Hepatocyte (in vitro differentiated cells): ENCODE results near the gene HSD3B7. TPM values are rescaled to one million over a fixed set of nuclear protein-coding genes. Genes with fewer than 3 reads are reported as not detected.

ENCODE experiments used
- DNase-seq: peaks from one replicate; pipeline ENCODE4 v3.0.0-alpha.2; 2016; ENCODE audit warnings: low spot score
- H2AFZ ChIP-seq: fragments of 200-600 bp; sonication (generic); 2 replicates; pipeline ENCODE4 v1.6.0; 2016; ENCODE audit warnings: antibody characterized with exemption, mild to moderate bottlenecking
- H3K27ac ChIP-seq: fragments of 200-600 bp; sonication (generic); 2 replicates; pipeline ENCODE4 v1.5.1; 2016; ENCODE audit warnings: mild to moderate bottlenecking
- H3K27me3 ChIP-seq: fragments of 200-600 bp; sonication (generic); 2 replicates; pipeline ENCODE4 v1.6.1; 2016
- H3K36me3 ChIP-seq: fragments of 200-600 bp; sonication (generic); replicated peaks from 2 replicates; pipeline ENCODE4 v1.5.1; 2016; ENCODE audit warnings: low read depth; ENCODE audit not compliant: insufficient read depth
- H3K4me1 ChIP-seq: fragments of 200-600 bp; sonication (generic); 2 replicates; pipeline ENCODE4 v1.5.1; 2016; ENCODE audit warnings: mild to moderate bottlenecking, moderate library complexity; ENCODE audit not compliant: insufficient read depth
- H3K4me2 ChIP-seq: fragments of 200-600 bp; sonication (generic); 2 replicates; pipeline ENCODE4 v1.6.0; 2016
- H3K4me3 ChIP-seq: fragments of 200-600 bp; sonication (generic); 2 replicates; pipeline ENCODE4 v1.5.1; 2016; ENCODE audit warnings: mild to moderate bottlenecking
- H3K79me2 ChIP-seq: fragments of 200-600 bp; sonication (generic); 2 replicates; pipeline ENCODE4 v1.6.0; 2017; ENCODE audit warnings: mild to moderate bottlenecking
- H3K9me2 ChIP-seq: fragments of 200-600 bp; sonication (generic); replicated peaks from 2 replicates; pipeline ENCODE4 v1.6.0; 2017; ENCODE audit warnings: mild to moderate bottlenecking; ENCODE audit not compliant: insufficient read depth
- H3K9me3 ChIP-seq: fragments of 200-600 bp; sonication (generic); 2 replicates; pipeline ENCODE4 v1.5.1; 2016; ENCODE audit warnings: low read depth, mild to moderate bottlenecking
- H4K20me1 ChIP-seq: fragments of 200-600 bp; sonication (generic); 2 replicates; pipeline ENCODE4 v1.6.0; 2016; ENCODE audit warnings: mild to moderate bottlenecking; ENCODE audit not compliant: insufficient read depth, poor library complexity, severe bottlenecking
- CTCF ChIP-seq: fragments of 200-600 bp; sonication (generic); IDR thresholded peaks from 2 replicates; pipeline ENCODE4 v1.5.1; 2016; ENCODE audit warnings: antibody characterized with exemption, mild to moderate bottlenecking; ENCODE audit not compliant: poor library complexity
- EZH2 ChIP-seq: fragments of 200-600 bp; sonication (generic); IDR thresholded peaks from 2 replicates; pipeline ENCODE4 v1.6.1; 2016; ENCODE audit warnings: antibody characterized with exemption, mild to moderate bottlenecking, borderline replicate concordance
- EZH2phosphoT487 ChIP-seq: fragments of 200-600 bp; sonication (generic); IDR thresholded peaks from one replicate; pipeline ENCODE4 v1.6.1; 2018; ENCODE audit warnings: antibody characterized with exemption, mild to moderate bottlenecking, low read depth, moderate library complexity; ENCODE audit not compliant: unreplicated experiment, severe bottlenecking
- WGBS: methylation state at CpG from one replicate; pipeline ENCODE4 v1.1.6; 2016; ENCODE audit warnings: low lambda C conversion rate; ENCODE audit errors: missing lambda C conversion rate; 5-methylcytosine and 5-hydroxymethylcytosine counted together
- polyA plus RNA-seq: library from polyadenylated mRNA; unstranded; fragments of >200 nt; fragmentation: Nextera tagmentation; extraction: Ambion mirVana; gene quantifications from 2 replicates; pipeline ENCODE4 v1.2.1, GENCODE V29; 2016
- small RNA-seq: library from RNA; depleted of rRNA; stranded (forward); fragments of <200 nt; gene quantifications from one replicate; pipeline ENCODE3, GENCODE V24; 2014
- total RNA-seq: library from RNA; depleted of rRNA; stranded (reverse); fragments of >200 nt; gene quantifications from 2 replicates; pipeline ENCODE4 v1.2.3, GENCODE V29; 2014

Gene HSD3B7
- total and polyA plus RNA-seq, 2 experiments from 2014 or later = 17.5 to 20.8 TPM

- DNase-seq = peak; percentile 97
- Histone ChIP-seq H3K4me1 (no peaks in the 10 kb centered on the region), H3K79me2 (peaks cover 13% of the 10 kb centered on the region), H3K27me3 (no peaks in the 10 kb centered on the region), H3K4me3 (peak within 1 kb of the TSS; percentile 82), H3K4me2 (peak within 1 kb of the TSS; percentile 83), H3K36me3 (no peaks in the 10 kb centered on the region), H3K27ac (peak within 1 kb of the TSS; percentile 97), H3K9me3 (no peaks in the 10 kb centered on the region), H3K9me2 (no peaks in the 10 kb centered on the region), H2AFZ (peak within 1 kb of the TSS; percentile 70), H4K20me1 (peaks cover 7% of the 10 kb centered on the region)
- no peak for TF ChIP-seq EZH2phosphoT487
- no peak for TF ChIP-seq EZH2
- no peak for TF ChIP-seq CTCF
- WGBS = under 1% methylated on average over 66 of the region's 75 CpGs
Observed at GRCh38 chr16:31032736-31033708, 48.0 kb downstream of the HSD3B7 start, which contains the start of gene STX4. Gene STX4, plus strand, starts transcription at chr16:31033558. Its CDS starts 248 bp downstream, at chr16:31033806.

DNA sequence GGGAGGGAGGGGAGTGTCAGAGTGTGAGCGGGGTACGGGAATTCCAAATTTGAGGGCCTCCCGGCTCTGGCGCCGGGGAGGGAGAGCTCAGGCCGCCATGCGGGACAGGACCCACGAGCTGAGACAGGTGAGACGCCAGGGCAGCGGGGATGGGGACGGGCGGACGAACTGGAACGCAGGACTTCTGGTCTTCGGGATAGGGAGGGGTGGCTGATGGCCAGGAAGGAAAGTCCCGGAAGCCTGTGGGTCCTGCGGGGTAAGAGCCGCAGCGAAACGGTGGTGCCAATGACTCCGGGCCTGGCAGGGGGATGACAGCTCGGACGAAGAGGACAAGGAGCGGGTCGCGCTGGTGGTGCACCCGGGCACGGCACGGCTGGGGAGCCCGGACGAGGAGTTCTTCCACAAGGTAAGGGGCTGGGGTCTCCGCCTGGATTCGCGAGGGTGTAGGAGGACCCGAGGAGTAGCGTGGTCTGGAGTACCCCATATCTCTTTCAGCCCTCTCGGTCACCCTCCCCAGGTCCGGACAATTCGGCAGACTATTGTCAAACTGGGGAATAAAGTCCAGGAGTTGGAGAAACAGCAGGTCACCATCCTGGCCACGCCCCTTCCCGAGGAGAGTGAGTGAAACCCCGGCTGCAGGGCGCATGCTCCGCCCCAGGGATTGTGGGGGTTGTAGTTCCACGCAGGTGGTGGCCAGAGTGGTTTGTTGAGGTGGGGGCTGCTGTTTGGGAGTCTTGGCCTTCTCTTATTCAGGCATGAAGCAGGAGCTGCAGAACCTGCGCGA, 48.9 kb downstream of the HSD3B7 start:
- H2AFZ ChIP-seq = peak overlapping the region; percentile 43
- peak overlapping the region; percentile 79 for H3K4me2 ChIP-seq
- H3K9me3 ChIP-seq = no peaks in the 10 kb centered on the region
- H3K36me3 ChIP-seq = no peaks in the 10 kb centered on the region
- H3K79me2 ChIP-seq = peaks cover 13% of the 10 kb centered on the region
- peaks cover 7% of the 10 kb centered on the region for H4K20me1 ChIP-seq
- peak overlapping the region; percentile 82 for H3K4me3 ChIP-seq
- peak overlapping the region; percentile 85 for H3K27ac ChIP-seq
- H3K9me2 ChIP-seq = no peaks in the 10 kb centered on the region
- WGBS = 2% methylated on average over 33 of the region's 47 CpGs
- TF ChIP-seq CTCF (no peak), EZH2phosphoT487 (no peak), EZH2 (no peak)
- no peaks in the 10 kb centered on the region for H3K4me1 ChIP-seq
- H3K27me3 ChIP-seq = no peaks in the 10 kb centered on the region
- DNase-seq = peak; percentile 96

GRCh38 chr16:31036691-31037090, 51.7 kb downstream of the HSD3B7 start:
- no peaks in the 10 kb centered on the region for H3K9me2 ChIP-seq
- H4K20me1 ChIP-seq = peaks cover 7% of the 10 kb centered on the region
- no peaks in the 10 kb centered on the region for H3K9me3 ChIP-seq
- H3K4me2 ChIP-seq = no peak overlapping the region
- H3K4me3 ChIP-seq = no peak overlapping the region
- no peaks in the 10 kb centered on the region for H3K4me1 ChIP-seq
- H3K27me3 ChIP-seq = no peaks in the 10 kb centered on the region
- H3K79me2 ChIP-seq = peaks cover 13% of the 10 kb centered on the region
- no peak overlapping the region for H3K27ac ChIP-seq
- TF ChIP-seq EZH2 (no peak), EZH2phosphoT487 (no peak), CTCF (no peak)
- no peak for DNase-seq
- no peaks in the 10 kb centered on the region for H3K36me3 ChIP-seq
- 75% methylated on average over 2 of the region's 2 CpGs for WGBS
- no peak overlapping the region for H2AFZ ChIP-seq

Small RNAs within 50 kb of the gene (small RNA-seq; reads per million reads assigned to genes)
- gene AC135048.1 = not detected

Other genes starting within 250 kb of the HSD3B7 start
- gene PHKG2, start 236.8 kb upstream of the HSD3B7 start, total RNA-seq = 27.5 and 28.0 TPM in 2 replicates
- gene PHKG2, start 236.8 kb upstream of the HSD3B7 start, polyA plus RNA-seq = 39.5 and 45.6 TPM in 2 replicates
- 1.3 and 5.0 TPM in 2 replicates for gene CFAP119, start 223.1 kb upstream of the HSD3B7 start, total RNA-seq
- 4.2 and 6.1 TPM in 2 replicates for gene CFAP119, start 223.1 kb upstream of the HSD3B7 start, polyA plus RNA-seq
- 63.5 and 75.3 TPM in 2 replicates for gene RNF40, start 222.9 kb upstream of the HSD3B7 start, total RNA-seq
- 70.4 and 75.6 TPM in 2 replicates for gene RNF40, start 222.9 kb upstream of the HSD3B7 start, polyA plus RNA-seq
- gene ZNF629, start 198.0 kb upstream of the HSD3B7 start, total RNA-seq = 12.2 and 15.6 TPM in 2 replicates
- 7.7 and 8.7 TPM in 2 replicates for gene ZNF629, start 198.0 kb upstream of the HSD3B7 start, polyA plus RNA-seq
- 21.4 and 25.7 TPM in 2 replicates for gene BCL7C, start 91.1 kb upstream of the HSD3B7 start, total RNA-seq
- gene BCL7C, start 91.1 kb upstream of the HSD3B7 start, polyA plus RNA-seq = 54.1 and 57.3 TPM in 2 replicates
- 1.1 and 1.7 TPM in 2 replicates for gene CTF1, start 88.6 kb upstream of the HSD3B7 start, total RNA-seq
- gene CTF1, start 88.6 kb upstream of the HSD3B7 start, polyA plus RNA-seq = 13.0 and 18.2 TPM in 2 replicates
- 15.6 and 19.4 TPM in 2 replicates for gene FBXL19, start 61.6 kb upstream of the HSD3B7 start, total RNA-seq
- 2.1 and 3.6 TPM in 2 replicates for gene FBXL19, start 61.6 kb upstream of the HSD3B7 start, polyA plus RNA-seq
- gene ORAI3, start 36.1 kb upstream of the HSD3B7 start, total RNA-seq = 42.4 and 52.5 TPM in 2 replicates
- gene ORAI3, start 36.1 kb upstream of the HSD3B7 start, polyA plus RNA-seq = 54.0 and 56.9 TPM in 2 replicates
- 1.8 and 2.7 TPM in 2 replicates for gene SETD1A, start 27.5 kb upstream of the HSD3B7 start, total RNA-seq
- gene SETD1A, start 27.5 kb upstream of the HSD3B7 start, polyA plus RNA-seq = 2.2 and 2.3 TPM in 2 replicates
- 0.87 and 1.6 TPM in 2 replicates for gene STX1B, start 25.4 kb downstream of the HSD3B7 start, total RNA-seq
- gene STX1B, start 25.4 kb downstream of the HSD3B7 start, polyA plus RNA-seq = 2.0 and 2.7 TPM in 2 replicates
- gene STX4, start 48.4 kb downstream of the HSD3B7 start, total RNA-seq = 23.2 and 25.9 TPM in 2 replicates
- 72.4 and 90.4 TPM in 2 replicates for gene STX4, start 48.4 kb downstream of the HSD3B7 start, polyA plus RNA-seq
- gene ZNF668, start 89.0 kb downstream of the HSD3B7 start, total RNA-seq = 6.9 and 8.1 TPM in 2 replicates
- gene ZNF668, start 89.0 kb downstream of the HSD3B7 start, polyA plus RNA-seq = 12.4 and 13.0 TPM in 2 replicates
- 6.2 and 9.1 TPM in 2 replicates for gene ZNF646, start 89.2 kb downstream of the HSD3B7 start, total RNA-seq
- gene ZNF646, start 89.2 kb downstream of the HSD3B7 start, polyA plus RNA-seq = 3.1 and 4.8 TPM in 2 replicates
- 1.5 and 2.2 TPM in 2 replicates for gene PRSS53, start 103.7 kb downstream of the HSD3B7 start, total RNA-seq
- 0.39 and 0.66 TPM in 2 replicates for gene PRSS53, start 103.7 kb downstream of the HSD3B7 start, polyA plus RNA-seq
- 105 and 128 TPM in 2 replicates for gene VKORC1, start 109.6 kb downstream of the HSD3B7 start, total RNA-seq
- gene VKORC1, start 109.6 kb downstream of the HSD3B7 start, polyA plus RNA-seq = 195 and 228 TPM in 2 replicates
- 27.3 and 30.9 TPM in 2 replicates for gene BCKDK, start 123.2 kb downstream of the HSD3B7 start, total RNA-seq
- 62.1 and 75.2 TPM in 2 replicates for gene BCKDK, start 123.2 kb downstream of the HSD3B7 start, polyA plus RNA-seq
- 44.2 and 53.4 TPM in 2 replicates for gene KAT8, start 132.5 kb downstream of the HSD3B7 start, total RNA-seq
- gene KAT8, start 132.5 kb downstream of the HSD3B7 start, polyA plus RNA-seq = 33.9 and 34.8 TPM in 2 replicates
- 155 and 192 TPM in 2 replicates for gene PRSS8, start 150.5 kb downstream of the HSD3B7 start, total RNA-seq
- gene PRSS8, start 150.5 kb downstream of the HSD3B7 start, polyA plus RNA-seq = 297 and 320 TPM in 2 replicates
- gene PRSS36, start 164.9 kb downstream of the HSD3B7 start, total RNA-seq = 0.63 and 2.9 TPM in 2 replicates
- 1.4 and 2.1 TPM in 2 replicates for gene PRSS36, start 164.9 kb downstream of the HSD3B7 start, polyA plus RNA-seq
- gene FUS, start 194.9 kb downstream of the HSD3B7 start, total RNA-seq = 39.7 and 47.4 TPM in 2 replicates
- gene FUS, start 194.9 kb downstream of the HSD3B7 start, polyA plus RNA-seq = 327 and 345 TPM in 2 replicates
- 9.4 and 15.1 TPM in 2 replicates for gene PYCARD, start 217.6 kb downstream of the HSD3B7 start, total RNA-seq
- 13.8 and 16.1 TPM in 2 replicates for gene PYCARD, start 217.6 kb downstream of the HSD3B7 start, polyA plus RNA-seq
- gene TRIM72, start 228.9 kb downstream of the HSD3B7 start, total RNA-seq = 0.04 TPM in 1 of 2 replicates, not detected in the other
- gene TRIM72, start 228.9 kb downstream of the HSD3B7 start, polyA plus RNA-seq = not detected in 2 replicates
- gene PYDC1, start 231.9 kb downstream of the HSD3B7 start, total RNA-seq = not detected in 2 replicates
- gene PYDC1, start 231.9 kb downstream of the HSD3B7 start, polyA plus RNA-seq = not detected in 2 replicates